ENCODE measurements around the gene COPB1. TPM values are rescaled to one million over a fixed set of nuclear protein-coding genes. Genes with fewer than 3 reads are reported as not detected.

COPB1 gene
- total and polyA plus RNA-seq, 2 of the 13 experiments (the other 11 are each of a cell fraction or from before 2014, with no cell fraction given), result 114 to 195 TPM

DNA sequence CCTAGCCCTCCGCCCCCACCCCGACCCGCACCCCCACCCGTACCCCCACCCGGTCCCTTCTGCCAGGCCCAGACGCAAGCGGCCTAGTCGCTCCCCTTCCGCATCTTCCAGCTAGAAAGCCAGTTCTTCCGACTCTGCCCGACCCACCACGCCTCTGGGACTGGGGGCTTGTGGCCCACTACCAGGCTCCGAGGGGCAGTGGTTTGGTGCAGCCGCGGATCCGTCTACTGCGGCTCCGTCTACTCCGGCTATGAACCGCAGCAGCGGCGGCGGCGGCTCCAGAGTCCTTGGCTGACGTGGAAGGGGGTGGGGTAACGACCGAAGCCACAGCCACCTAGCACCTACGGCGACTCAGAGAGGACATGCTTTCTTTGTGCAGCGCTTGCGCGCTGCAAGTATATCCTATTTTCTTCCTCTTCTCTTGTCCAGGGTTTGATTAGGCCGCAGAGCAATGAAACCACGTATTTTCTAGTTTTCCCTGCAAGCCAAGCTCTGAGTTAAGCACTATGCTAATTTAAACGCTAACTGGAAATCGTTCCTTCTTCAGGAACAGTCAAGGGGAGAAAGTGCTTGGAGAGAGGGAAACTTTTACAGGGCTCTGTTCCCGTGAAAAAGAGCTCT lies at the start of gene COPB1 (continued):
- peak in 1 of 2 experiments; percentile 43; a peak in 2 of 4 replicates for TF ChIP-seq KLF16 (CRISPR knock-in tag; IDR thresholded peaks at IDR 0.05)
- no peak for TF ChIP-seq CENPT (CRISPR knock-in tag; IDR thresholded peaks at IDR 0.05; ENCODE audit: low read depth)
- TF ChIP-seq ZNF234 (CRISPR knock-in tag; conservative IDR thresholded peaks at IDR 0.05), result no peak
- TF ChIP-seq MTA1 (CRISPR knock-in tag; IDR thresholded peaks at IDR 0.05; ENCODE audit: borderline replicate concordance), result no peak
- no peak for TF ChIP-seq ZNF737 (CRISPR knock-in tag; IDR thresholded peaks at IDR 0.05; ENCODE audit: borderline replicate concordance)
- TF ChIP-seq RCOR2 (CRISPR knock-in tag; IDR thresholded peaks at IDR 0.05), result no peak
- TF ChIP-seq ZNF232 (CRISPR knock-in tag; IDR thresholded peaks at IDR 0.05; ENCODE audit: borderline replicate concordance), result no peak
- TF ChIP-seq ZNF235 (CRISPR knock-in tag; IDR thresholded peaks at IDR 0.05; ENCODE audit: borderline replicate concordance), result no peak; the same call in 1 of the 2 replicates
- TF ChIP-seq GATA4 (IDR thresholded peaks at IDR 0.05; ENCODE audit: borderline replicate concordance, low read depth), result peak; percentile 81
- no peak for TF ChIP-seq KLF9 (CRISPR knock-in tag; IDR thresholded peaks at IDR 0.05; ENCODE audit: low read depth)
- TF ChIP-seq EEA1 (CRISPR knock-in tag; IDR thresholded peaks at IDR 0.05; ENCODE audit: borderline replicate concordance), result 0 out of 2 replicates have a peak, but pooled peaks have one; percentile 56
- TF ChIP-seq SALL1 (CRISPR knock-in tag; IDR thresholded peaks at IDR 0.05), result peak; percentile 88
- TF ChIP-seq SIX4 (CRISPR knock-in tag; IDR thresholded peaks at IDR 0.05), result no peak
- no peak; the same call in 1 of the 2 replicates for TF ChIP-seq ZNF772 (CRISPR knock-in tag; IDR thresholded peaks at IDR 0.05)
- TF ChIP-seq ZFP36 (IDR thresholded peaks at IDR 0.05; ENCODE audit: borderline replicate concordance, low read depth, low read length, partially characterized antibody), result no peak
- TF ChIP-seq NFE2L2 (IDR thresholded peaks at IDR 0.05; ENCODE audit: low read length), result no peak
- TF ChIP-seq, protein P1, sequence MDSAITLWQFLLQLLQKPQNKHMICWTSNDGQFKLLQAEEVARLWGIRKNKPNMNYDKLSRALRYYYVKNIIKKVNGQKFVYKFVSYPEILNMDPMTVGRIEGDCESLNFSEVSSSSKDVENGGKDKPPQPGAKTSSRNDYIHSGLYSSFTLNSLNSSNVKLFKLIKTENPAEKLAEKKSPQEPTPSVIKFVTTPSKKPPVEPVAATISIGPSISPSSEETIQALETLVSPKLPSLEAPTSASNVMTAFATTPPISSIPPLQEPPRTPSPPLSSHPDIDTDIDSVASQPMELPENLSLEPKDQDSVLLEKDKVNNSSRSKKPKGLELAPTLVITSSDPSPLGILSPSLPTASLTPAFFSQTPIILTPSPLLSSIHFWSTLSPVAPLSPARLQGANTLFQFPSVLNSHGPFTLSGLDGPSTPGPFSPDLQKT (CRISPR knock-in tag; IDR thresholded peaks at IDR 0.05; ENCODE audit: borderline replicate concordance), result no peak
- no peak for TF ChIP-seq RFX3 (CRISPR knock-in tag; IDR thresholded peaks at IDR 0.05)
- no peak for TF ChIP-seq BATF2 (CRISPR knock-in tag; IDR thresholded peaks at IDR 0.05)
- no peak; the same call in 1 of the 2 replicates for TF ChIP-seq HMGXB3 (CRISPR knock-in tag; IDR thresholded peaks at IDR 0.05; ENCODE audit: borderline replicate concordance)
- no peak for TF ChIP-seq ZNF24 (IDR thresholded peaks at IDR 0.05)
- no peak for TF ChIP-seq ZNF253 (CRISPR knock-in tag; IDR thresholded peaks at IDR 0.05; ENCODE audit: borderline replicate concordance)
- TF ChIP-seq ZBTB44 (CRISPR knock-in tag; IDR thresholded peaks at IDR 0.05), result no peak
- no peak for TF ChIP-seq ZNF30 (CRISPR knock-in tag; IDR thresholded peaks at IDR 0.05)
